Measurements from ENCODE around the gene BRD3.

- TF ChIP-seq CTCF (conservative IDR thresholded peaks at IDR 0.05; ENCODE audit: low read length): no peak
- TF ChIP-seq EZH2phosphoT487 (IDR thresholded peaks at IDR 0.05; ENCODE audit: borderline replicate concordance, low read depth, low read length): no peak
These were observed 2.0 kb downstream of the BRD3 start for GRCh38 chr9:134065612-134066419.
